ENCODE data around the gene ZNF768. TPM values are rescaled to one million over a fixed set of nuclear protein-coding genes. Genes with fewer than 3 reads are reported as not detected.
A peak's percentile ranks its signal among the peaks of the same experiment; 100 is the strongest.

The ZNF768 gene
- total RNA-seq, 2 donors from 2014 or later, result 21.0 to 22.5 TPM

DNA sequence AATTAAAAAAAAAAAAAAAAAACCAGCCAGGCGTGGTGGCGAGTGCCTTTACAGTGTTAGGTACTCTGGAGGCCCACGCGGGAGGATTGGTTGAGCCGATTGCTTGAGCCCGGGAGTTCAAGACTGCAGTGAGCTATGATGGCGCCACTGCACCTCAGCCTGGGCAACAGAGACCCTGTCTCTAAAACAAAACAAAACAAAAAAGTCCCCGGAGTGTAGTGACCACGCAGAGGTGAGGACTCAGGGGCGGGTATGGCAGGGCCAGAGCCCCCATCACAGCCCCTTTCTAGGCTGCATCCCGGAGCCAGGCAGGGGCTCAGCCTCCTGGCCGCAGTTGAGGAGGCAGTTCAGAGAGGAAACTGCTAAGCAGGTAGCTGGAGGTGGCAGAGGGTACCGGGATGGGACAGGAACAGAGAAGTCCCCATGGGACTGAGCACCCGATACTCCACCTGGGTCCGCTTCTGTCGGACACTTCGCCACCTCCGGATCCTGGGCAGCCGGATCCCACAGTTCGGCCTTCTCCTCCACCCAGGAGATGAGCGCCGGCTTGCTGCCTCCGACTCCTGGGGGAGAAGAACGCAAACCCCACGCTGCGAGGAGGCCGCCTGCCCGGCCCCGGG lies 7.5 kb upstream of the ZNF768 start:
- Mint-ChIP-seq H3K27me3 (ENCODE audit: low read depth) (no peaks in the 10 kb centered on the region), H3K4me1 (ENCODE audit: low read depth) (peaks cover 63% of the 10 kb centered on the region), H3K27ac (peak overlapping the region; percentile 94), H3K9me3 (no peaks in the 10 kb centered on the region), H3K36me3 (ENCODE audit: insufficient read depth in 2 of 2) (peaks cover 6 to 17% of the 10 kb centered on the region in 2 donors), H3K4me3 (peak overlapping the region; percentile 95 to 99)
- peak in 1 of 2 donors; percentile 3 for ATAC-seq (replicated peaks in 1 of 2)
- no peak for DNase-seq

- Mint-ChIP-seq H3K9me3 (no peaks in the 10 kb centered on the region), H3K27ac (peak overlapping the region; percentile 90), H3K27me3 (ENCODE audit: low read depth) (no peaks in the 10 kb centered on the region), H3K4me3 (peak overlapping the region; percentile 81 to 99), H3K36me3 (ENCODE audit: insufficient read depth in 2 of 2) (peaks cover 6 to 17% of the 10 kb centered on the region in 2 donors), H3K4me1 (ENCODE audit: low read depth) (peaks cover 59% of the 10 kb centered on the region)
- ATAC-seq (replicated peaks in 1 of 2) (no peak), DNase-seq (no peak)
Observed at GRCh38 chr16:30533146-30533522, 6.8 kb upstream of the ZNF768 start.

DNA sequence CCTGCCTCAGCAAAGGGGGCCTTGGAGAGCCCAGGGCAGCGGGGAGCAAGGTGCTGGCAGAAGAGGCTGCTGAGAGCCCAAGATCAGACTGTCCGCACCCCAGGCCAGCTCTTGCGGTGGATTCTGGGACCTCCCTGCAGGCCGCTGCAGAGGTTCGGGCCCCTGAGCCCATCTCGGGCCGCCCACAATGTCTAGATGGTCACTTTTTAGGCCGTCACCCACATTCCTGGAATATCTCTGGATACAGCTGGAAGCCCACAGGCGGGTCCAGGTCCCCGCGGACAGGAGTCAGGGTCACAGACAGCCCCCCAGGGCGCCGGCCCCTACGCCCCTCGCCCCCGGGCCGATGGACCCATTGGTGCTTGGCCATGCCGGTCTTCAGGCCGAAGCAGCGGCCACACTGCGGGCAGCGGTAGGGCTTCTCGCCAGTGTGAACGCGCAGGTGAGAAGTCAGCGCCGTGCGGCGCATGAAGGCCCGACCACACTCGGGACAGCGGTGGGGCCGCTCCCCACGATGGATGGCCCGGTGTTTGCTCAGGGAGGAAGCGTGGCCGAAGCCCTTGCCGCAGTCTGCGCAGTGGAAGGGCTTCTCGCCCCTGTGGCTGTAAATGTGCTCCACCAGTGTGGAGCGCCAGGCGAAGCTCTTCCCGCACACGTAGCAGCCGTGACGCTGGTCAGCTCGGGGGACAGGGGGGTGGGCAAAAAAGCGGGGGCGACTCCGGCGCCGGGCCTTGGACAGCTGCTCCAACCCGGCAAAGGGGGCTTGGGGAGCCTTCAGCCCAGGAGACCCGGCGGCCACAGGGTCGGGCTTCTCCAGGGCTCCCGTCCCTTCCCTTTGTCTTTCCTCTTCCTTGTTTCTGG lies 6.1 kb upstream of the ZNF768 start:
- no peak for DNase-seq
- H3K27me3 Mint-ChIP-seq (ENCODE audit: low read depth), result no peaks in the 10 kb centered on the region
- H3K9me3 Mint-ChIP-seq, result no peaks in the 10 kb centered on the region
- peak overlapping the region; percentile 90 for H3K27ac Mint-ChIP-seq
- H3K4me3 Mint-ChIP-seq, result peak overlapping the region; percentile 81 to 99
- H3K36me3 Mint-ChIP-seq (ENCODE audit: insufficient read depth in 2 of 2), result peaks cover 6 to 17% of the 10 kb centered on the region in 2 donors
- ATAC-seq (replicated peaks in 1 of 2), result no peak
- H3K4me1 Mint-ChIP-seq (ENCODE audit: low read depth), result peaks cover 59% of the 10 kb centered on the region

- Mint-ChIP-seq H3K4me1 (ENCODE audit: low read depth) (peaks cover 43% of the 10 kb centered on the region), H3K4me3 (peak overlapping the region in 1 of 2 donors; percentile 27), H3K27ac (peak overlapping the region; percentile 67), H3K9me3 (no peaks in the 10 kb centered on the region), H3K27me3 (ENCODE audit: low read depth) (no peaks in the 10 kb centered on the region), H3K36me3 (ENCODE audit: insufficient read depth in 2 of 2) (peaks cover 4 to 13% of the 10 kb centered on the region in 2 donors)
- ATAC-seq (replicated peaks in 1 of 2), result no peak
- DNase-seq, result no peak
Observed at GRCh38 chr16:30530163-30531037, 4.0 kb upstream of the ZNF768 start.

- Mint-ChIP-seq H3K4me3 (no peak overlapping the region), H3K36me3 (ENCODE audit: insufficient read depth in 2 of 2) (peaks cover 0 to 8% of the 10 kb centered on the region in 2 donors), H3K4me1 (ENCODE audit: low read depth) (peaks cover 54% of the 10 kb centered on the region), H3K27ac (peak overlapping the region; percentile 7), H3K27me3 (ENCODE audit: low read depth) (no peaks in the 10 kb centered on the region), H3K9me3 (no peaks in the 10 kb centered on the region)
- DNase-seq (no peak), ATAC-seq (replicated peaks in 1 of 2) (no peak)
Observed at GRCh38 chr16:30528799-30529457, 2.6 kb upstream of the ZNF768 start.

DNA sequence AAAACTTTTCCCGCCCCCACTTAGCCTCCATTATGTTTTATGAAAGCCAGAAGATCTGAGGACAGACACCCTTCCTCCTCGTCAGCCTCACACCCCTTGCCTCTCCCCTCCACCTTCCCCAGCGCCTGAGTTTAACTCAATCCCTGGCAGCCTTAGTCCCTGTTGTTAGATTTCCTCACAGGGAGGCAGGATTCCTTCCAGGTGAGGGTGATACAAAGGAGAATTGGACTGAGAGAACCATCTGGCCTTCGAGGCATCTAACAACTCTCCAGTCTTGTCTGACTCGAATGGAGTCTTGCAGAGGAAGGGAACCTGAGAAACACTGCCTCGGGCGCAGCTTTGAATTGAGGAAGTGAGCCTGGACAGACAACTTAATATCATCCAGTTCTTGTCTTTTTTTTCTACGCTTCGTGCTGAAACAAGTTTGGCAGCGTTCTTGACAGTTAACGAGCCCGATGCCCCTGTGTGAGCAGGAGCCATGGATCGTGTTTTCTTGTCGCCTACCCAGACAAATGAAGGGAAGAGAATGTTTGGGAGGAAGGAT lies 1.3 kb upstream of the ZNF768 start:
- ATAC-seq (replicated peaks in 1 of 2), result no peak
- Mint-ChIP-seq H3K4me3 (peak overlapping the region; percentile 78 to 86), H3K27ac (peak overlapping the region; percentile 22), H3K27me3 (ENCODE audit: low read depth) (no peaks in the 10 kb centered on the region), H3K9me3 (no peaks in the 10 kb centered on the region), H3K36me3 (ENCODE audit: insufficient read depth in 2 of 2) (peaks cover 0 to 5% of the 10 kb centered on the region in 2 donors), H3K4me1 (ENCODE audit: low read depth) (peaks cover 52% of the 10 kb centered on the region)
- DNase-seq, result no peak

- H3K36me3 Mint-ChIP-seq (ENCODE audit: insufficient read depth in 2 of 2), result peaks cover 2 to 8% of the 10 kb centered on the region in 2 donors
- ATAC-seq (replicated peaks in 1 of 2) (peak; percentile 81 to 82), DNase-seq (peak; percentile 95 to 97)
- H3K4me1 Mint-ChIP-seq (ENCODE audit: low read depth), result peaks cover 52% of the 10 kb centered on the region
- peak overlapping the region; percentile 22 for H3K27ac Mint-ChIP-seq
- no peaks in the 10 kb centered on the region for H3K27me3 Mint-ChIP-seq (ENCODE audit: low read depth)
- peak overlapping the region; percentile 78 to 86 for H3K4me3 Mint-ChIP-seq
- H3K9me3 Mint-ChIP-seq, result no peaks in the 10 kb centered on the region
Observed at GRCh38 chr16:30526823-30527634, 663 bp upstream of the ZNF768 start.

GRCh38 chr16:30525844-30526136 lies 576 bp downstream of the ZNF768 start:
- peaks cover 2 to 4% of the 10 kb centered on the region in 2 donors for H3K36me3 Mint-ChIP-seq (ENCODE audit: insufficient read depth in 2 of 2)
- peaks cover 45% of the 10 kb centered on the region for H3K4me1 Mint-ChIP-seq (ENCODE audit: low read depth)
- DNase-seq, result no peak
- peak overlapping the region; percentile 80 to 83 for H3K4me3 Mint-ChIP-seq
- H3K27ac Mint-ChIP-seq, result no peak overlapping the region
- H3K9me3 Mint-ChIP-seq, result no peaks in the 10 kb centered on the region
- no peaks in the 10 kb centered on the region for H3K27me3 Mint-ChIP-seq (ENCODE audit: low read depth)
- ATAC-seq (replicated peaks in 1 of 2), result no peak

DNA sequence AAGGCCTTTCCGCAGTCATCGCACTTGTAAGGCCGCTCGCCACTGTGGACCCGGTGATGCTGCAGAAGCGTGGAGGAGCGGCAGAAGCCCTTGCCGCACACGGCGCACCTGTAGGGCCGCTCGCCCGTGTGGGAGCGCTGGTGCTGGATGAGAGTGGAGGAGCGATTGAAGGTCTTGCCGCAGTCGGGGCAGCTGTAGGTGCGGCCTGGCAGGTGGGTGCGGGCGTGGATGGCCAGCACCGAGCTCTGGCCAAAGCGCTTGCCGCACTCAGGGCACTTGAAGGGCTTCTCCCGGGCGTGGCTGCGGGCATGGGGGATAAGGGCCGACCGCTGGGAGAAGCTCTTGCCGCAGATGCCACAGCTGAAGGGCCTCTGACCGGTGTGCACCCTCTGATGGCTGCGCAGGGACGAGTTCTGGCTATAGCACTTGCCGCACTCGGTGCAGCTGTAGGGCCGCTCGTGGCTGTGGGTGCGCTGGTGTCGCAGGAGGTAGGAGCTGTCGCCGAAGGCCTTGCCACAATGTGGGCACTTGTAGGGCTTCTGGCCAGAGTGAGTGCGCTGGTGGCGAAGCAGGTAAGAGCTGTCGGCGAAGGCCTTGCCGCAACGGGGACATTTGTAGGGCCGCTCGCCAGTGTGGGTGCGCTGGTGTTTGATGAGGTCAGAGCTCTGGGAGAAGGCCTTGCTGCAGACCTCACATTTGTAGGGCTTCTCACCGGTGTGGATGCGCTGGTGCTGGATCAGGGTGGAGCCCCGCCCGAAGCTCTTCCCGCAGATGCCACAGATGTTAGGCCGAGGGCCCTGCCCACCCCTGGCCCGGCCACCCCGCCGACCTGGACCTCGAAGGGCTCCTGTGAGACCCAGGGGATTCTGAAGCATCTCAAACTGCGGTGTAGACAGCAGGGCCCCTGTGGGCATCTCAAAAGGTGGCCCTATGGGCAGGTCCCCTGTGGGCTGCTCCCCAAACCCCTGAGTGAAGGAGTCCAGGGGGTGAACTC lies 1.5 kb downstream of the ZNF768 start:
- no peak overlapping the region for H3K4me3 Mint-ChIP-seq
- H3K4me1 Mint-ChIP-seq (ENCODE audit: low read depth), result peaks cover 36% of the 10 kb centered on the region
- no peaks in the 10 kb centered on the region for H3K9me3 Mint-ChIP-seq
- no peak for DNase-seq
- H3K36me3 Mint-ChIP-seq (ENCODE audit: insufficient read depth in 2 of 2), result peaks cover 2 to 12% of the 10 kb centered on the region in 2 donors
- peak overlapping the region; percentile 68 for H3K27ac Mint-ChIP-seq
- H3K27me3 Mint-ChIP-seq (ENCODE audit: low read depth), result no peaks in the 10 kb centered on the region
- no peak for ATAC-seq (replicated peaks in 1 of 2)

- DNase-seq (no peak), ATAC-seq (replicated peaks in 1 of 2) (no peak)
- H3K27ac Mint-ChIP-seq, result peak overlapping the region; percentile 5
- no peak overlapping the region for H3K4me3 Mint-ChIP-seq
- H3K36me3 Mint-ChIP-seq (ENCODE audit: insufficient read depth in 2 of 2), result peaks cover 8 to 21% of the 10 kb centered on the region in 2 donors
- H3K27me3 Mint-ChIP-seq (ENCODE audit: low read depth), result no peaks in the 10 kb centered on the region
- H3K4me1 Mint-ChIP-seq (ENCODE audit: low read depth), result peaks cover 32% of the 10 kb centered on the region
- H3K9me3 Mint-ChIP-seq, result no peaks in the 10 kb centered on the region
Observed at GRCh38 chr16:30523768-30524574, 2.4 kb downstream of the ZNF768 start.

All from activated T-cell treated with anti-CD3 and anti-CD28 coated beads, Interleukin-2, amount 50 U/mL, for 72 hours (primary cell).